NCI-H345 (cell line): ENCODE results near the gene GSTM2.

Source experiments
- DNase-seq: peaks from one replicate; lab custom pipeline; 2025; lab: John Stamatoyannopoulos, UW

GSTM2 gene

DNA sequence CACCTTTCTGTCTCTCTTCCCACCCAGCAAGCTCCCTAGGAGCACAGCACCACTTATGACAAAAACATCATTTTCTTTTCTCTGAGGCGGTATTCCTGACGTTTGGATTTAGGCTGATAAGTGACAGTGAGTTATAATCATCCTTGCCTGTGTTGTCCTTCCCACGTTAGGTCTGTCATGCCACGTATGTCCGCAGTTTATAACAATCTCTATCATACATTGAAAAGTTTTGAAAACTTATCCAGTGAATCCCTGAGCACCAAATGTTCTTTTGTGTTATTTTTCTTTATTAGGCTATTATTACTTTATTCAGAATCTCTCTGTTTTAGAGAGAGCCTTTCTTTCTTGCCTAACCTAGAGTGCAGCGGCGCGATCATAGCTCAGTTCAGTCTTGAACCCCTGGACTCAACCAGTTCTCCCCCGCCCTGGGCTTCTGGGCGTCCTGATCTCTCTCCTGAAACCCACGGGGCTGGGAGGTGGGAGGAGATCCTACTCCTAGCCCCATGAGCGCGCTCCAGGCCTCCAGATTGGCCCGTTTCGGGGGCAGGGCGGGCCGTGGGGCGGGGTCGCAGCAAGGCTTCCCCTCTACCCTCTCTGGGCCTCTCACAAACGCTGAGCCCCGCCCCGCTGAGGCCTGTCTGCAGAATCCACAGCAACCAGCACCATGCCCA, at the start of gene GSTM2:
Gene GSTM2 (plus strand): TSS at position 606 of the 671 bp plus-strand sequence. CDS start 59 bp downstream, at position 665.
- DNase-seq, result peak; percentile 45

DNA sequence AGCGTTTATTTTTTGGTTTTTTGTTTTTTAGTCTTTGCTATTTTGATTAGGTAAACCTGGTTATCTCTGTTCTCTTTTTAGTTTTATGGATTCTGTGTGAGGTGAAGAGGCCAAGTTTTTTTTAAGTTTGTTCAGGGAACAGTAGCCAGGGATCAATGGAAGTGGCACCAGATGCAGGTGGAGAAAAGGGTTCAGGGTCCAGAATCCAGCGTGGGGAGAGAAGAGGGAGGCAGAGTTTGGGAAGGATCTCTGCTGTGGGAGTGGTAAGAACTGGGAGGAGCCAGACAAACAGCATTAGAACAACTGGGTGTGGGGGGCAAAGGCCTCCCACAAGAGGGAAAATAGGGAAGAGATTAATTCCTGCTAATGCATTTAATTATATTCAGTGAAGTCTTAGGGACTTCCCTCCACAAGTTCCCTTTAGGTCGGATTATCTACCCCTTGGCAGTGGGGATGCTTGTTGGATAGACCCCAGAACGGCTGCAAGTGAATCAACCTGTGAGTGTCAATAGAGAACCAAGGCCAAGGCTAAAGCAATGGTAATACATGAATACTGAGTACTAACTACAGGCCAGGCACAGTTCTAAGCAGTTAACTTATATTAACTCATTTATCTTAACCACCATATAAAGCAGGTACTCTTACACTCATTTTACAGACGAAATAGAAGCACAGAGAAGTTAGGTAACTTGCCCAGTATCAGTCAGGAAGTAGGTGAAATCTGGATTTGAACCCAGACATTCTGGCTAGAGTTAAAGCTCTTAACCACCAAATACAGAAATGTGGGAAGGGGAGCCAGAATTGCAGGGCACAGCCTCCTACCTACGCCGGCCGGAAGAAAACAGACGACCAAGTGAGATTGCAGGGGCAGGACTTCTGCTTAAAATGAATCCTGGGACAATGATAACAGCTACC, 48.9 kb upstream of the GSTM2 start:
- no peak for DNase-seq

DNA sequence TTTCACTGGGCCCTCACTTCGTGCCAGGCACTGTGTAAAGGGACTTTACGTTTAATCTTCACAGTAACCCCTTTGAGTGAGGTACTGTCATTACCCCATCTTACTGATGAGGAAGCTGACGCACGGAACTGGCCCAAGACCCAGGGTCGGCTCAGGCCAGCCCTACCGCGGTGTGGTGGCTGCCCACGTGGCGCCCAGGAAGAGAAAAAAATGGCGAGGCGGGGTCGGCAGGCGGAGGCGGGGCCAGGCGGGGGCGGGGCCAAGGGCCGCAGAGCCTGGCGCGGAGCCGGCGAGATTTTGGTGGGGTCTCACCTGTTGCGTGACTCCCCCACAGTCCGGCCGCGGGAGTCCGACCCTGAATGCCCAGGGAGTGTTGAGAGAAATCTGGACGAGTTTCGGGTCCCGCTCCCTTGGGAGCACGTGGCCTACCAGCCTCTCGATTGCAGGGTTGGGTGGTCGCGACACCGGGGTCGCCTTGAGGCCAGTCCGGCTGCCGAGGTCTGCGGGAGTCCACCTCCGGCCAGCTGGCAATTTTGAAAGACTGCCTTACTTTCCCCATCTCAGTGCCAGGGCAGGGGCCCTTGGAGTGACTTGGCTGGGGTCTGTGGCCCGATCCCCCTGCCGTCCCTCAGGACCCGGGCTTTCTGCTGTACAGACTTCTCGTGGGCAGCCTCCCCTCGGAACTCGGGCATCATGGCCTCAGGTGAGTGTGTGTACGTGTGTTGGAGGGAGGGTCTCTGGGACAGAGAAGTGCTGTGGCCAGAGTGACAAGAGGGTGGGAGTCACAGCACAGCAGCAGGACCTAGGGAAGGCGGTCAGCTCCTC, 48.1 kb upstream of the GSTM2 start, which contains the start of the genes AMPD2 and GNAT2:
Gene AMPD2 (plus strand): TSS at position 262 of the 825 bp plus-strand sequence. CDS start 1,339 bp downstream, outside the sequence.
Gene GNAT2 (minus strand): TSS at position 41 of the 825 bp plus-strand sequence. CDS start 6,746 bp downstream, outside the sequence.
- peak; percentile 50 for DNase-seq

- peak; percentile 25 for DNase-seq
These were observed 47.5 kb upstream of the GSTM2 start for GRCh38 chr1:109620401-109620791.

GRCh38 chr1:109620841-109621286, 47.0 kb upstream of the GSTM2 start:
- DNase-seq, result peak; percentile 91

- DNase-seq, result no peak
These were observed 46.3 kb upstream of the GSTM2 start for GRCh38 chr1:109621379-109622136.

- no peak for DNase-seq
These were observed 45.5 kb upstream of the GSTM2 start for GRCh38 chr1:109622137-109622892.

- no peak for DNase-seq
These were observed 45.0 kb upstream of the GSTM2 start for GRCh38 chr1:109622895-109623294.

DNA sequence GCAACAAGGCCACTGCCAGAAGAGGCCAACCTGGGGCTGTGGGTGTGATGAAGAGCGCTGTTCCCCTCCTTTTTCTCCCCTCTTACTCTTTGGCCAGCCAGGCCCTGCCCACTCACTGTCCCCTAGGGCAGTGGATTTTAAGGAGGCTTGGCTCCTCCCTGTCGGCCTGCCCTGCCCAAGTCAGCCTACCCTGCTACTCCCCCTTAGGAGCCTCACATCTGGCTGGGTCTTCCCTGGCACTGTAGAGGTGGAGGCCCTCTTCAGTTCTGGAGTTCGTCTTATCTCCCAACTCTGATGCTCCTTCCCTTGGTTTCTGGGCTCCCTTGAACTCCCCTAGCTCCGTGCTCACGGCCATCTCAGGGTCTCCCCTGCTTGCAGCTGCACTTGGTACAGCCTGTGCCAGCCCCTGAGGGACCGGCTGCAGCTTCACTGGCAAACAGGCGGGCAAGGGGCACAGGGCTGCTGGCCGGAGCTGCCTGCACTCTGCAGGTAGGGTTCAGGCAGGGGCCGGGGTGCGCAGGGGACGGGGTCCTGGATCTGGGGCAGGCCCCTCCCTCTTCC, 44.2 kb upstream of the GSTM2 start:
- DNase-seq, result no peak

DNA sequence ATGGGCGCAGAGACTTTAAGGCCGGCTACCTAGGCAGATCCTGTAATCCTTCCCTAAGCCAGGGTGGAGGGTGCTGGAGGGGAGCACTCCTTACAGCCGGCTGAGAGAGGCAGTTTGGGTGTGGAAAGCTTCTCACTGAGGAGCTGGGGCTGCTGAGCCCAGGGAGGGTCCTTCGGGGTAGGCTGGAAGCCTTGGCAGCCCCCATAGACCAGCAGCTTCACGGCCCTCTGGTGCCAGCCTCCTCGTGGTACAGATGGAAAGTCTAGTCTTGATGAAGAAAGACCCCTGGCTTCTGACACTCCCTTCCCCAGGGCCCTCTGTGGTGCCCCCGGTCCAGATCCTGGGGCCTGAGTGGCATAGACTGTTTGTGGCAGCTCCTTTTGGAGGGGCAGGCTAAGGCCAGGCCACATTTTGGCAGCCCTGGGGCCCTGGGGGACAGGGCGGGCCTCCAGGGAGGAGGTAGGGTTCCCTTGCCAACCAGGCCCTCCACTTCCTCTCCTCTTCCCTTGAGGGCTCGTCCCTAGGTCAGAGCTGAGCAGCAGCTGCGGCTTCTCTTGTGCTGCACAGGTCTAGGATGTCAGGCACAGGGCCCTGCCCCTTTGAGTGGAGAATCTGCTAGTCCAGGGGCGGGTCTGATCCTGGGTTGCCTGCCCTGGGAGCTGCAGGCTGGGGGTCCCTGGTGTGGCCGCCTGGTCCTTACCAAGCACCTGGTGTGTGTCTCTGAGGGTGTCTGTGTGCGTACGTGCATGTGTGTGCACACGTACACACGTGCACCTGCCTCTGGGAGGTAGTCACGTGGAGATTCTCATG, 43.5 kb upstream of the GSTM2 start:
- DNase-seq, result no peak

- DNase-seq, result no peak
These were observed 42.7 kb upstream of the GSTM2 start for GRCh38 chr1:109625176-109625575.

GRCh38 chr1:109625601-109626560, 42.0 kb upstream of the GSTM2 start:
- no peak for DNase-seq

DNA sequence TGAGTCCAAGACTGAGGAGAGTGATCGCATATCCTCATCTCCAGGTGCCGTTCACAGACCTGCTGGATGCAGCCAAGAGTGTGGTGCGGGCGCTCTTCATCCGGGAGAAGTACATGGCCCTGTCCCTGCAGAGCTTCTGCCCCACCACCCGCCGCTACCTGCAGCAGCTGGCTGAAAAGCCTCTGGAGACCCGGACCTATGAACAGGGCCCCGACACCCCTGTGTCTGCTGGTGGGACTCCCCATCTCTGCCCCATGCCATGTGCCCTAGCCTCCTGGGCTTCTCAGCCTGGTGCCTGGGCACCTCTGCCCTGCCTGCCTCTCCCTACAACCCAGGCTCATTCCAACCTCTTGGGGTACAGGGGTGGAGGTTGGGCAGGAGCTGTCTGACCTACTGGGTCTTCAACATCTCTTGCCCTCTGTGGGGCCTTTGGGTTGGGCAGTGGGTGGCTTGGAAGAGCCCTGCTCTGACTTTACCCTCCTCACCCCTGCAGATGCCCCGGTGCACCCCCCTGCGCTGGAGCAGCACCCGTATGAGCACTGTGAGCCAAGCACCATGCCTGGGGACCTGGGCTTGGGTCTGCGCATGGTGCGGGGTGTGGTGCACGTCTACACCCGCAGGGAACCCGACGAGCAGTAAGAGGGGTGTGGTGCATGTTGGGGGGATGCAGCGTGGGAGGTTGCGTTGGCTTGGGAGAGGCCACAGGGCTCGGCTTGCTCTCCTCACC, 41.0 kb upstream of the GSTM2 start:
- no peak for DNase-seq

DNA sequence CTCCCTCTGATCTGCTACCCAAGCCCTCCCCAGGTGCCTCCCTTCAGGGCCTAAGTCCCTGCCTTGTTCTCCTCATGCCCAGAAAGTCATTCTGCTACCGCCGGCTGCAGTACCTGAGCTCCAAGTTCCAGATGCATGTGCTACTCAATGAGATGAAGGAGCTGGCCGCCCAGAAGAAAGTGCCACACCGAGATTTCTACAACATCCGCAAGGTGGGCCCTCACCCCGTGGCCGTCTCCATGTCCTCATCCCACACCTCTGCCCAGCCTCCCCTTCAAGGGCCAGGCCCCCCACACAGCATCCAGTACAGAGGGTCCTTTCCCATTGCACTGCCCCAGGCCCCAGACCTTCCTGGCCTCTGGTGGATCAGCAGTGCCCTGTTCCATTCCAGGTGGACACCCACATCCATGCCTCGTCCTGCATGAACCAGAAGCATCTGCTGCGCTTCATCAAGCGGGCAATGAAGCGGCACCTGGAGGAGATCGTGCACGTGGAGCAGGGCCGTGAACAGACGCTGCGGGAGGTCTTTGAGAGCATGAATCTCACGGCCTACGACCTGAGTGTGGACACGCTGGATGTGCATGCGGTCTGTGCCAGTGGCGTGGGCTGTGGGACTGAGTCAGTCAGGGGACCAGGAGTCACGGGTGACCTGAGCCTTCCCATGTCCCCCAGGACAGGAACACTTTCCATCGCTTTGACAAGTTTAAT, 40.0 kb upstream of the GSTM2 start:
- DNase-seq, result no peak

DNA sequence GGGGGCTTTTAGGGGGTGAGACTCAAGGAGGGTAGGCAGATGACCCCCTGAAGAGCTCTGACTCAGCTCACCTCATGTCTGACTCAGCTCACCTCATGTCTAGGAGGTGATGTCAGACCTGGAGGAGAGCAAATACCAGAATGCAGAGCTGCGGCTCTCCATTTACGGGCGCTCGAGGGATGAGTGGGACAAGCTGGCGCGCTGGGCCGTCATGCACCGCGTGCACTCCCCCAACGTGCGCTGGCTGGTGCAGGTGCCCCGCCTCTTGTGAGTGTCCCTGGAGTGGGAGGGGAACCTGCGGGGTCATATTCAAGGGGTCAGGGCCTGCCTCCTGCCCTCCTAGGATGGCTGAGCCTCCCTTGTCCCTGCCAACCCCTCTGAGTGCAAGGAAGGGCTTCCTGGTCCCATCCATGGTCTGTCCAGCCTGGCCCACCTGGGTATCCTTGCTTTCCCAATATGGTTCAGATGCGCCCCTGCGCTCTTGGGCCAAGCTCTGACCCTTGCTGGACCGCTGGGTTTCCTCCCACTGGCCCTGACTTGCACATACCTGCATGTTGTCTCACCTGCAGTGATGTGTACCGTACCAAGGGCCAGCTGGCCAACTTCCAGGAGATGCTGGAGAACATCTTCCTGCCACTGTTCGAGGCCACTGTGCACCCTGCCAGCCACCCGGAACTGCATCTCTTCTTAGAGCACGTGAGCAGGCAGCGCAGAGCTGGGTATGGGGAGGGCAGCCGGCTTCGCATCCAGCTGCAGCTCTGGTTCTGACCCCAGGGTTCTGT, 39.1 kb upstream of the GSTM2 start:
- no peak for DNase-seq
